ENCODE data around the gene TRMT2A.

Gene TRMT2A

GRCh38 chr22:20089226-20089976 lies 27.6 kb downstream of the TRMT2A start:
- H3K4me1 Mint-ChIP-seq: peaks cover 4% of the 10 kb centered on the region
- H3K9me3 Mint-ChIP-seq: no peaks in the 10 kb centered on the region
- no peak overlapping the region for H3K27ac Mint-ChIP-seq
- no peak for TF ChIP-seq CTCF (IDR thresholded peaks at IDR 0.05; ENCODE audit: unreplicated experiment in 3 of 3)
- H3K4me3 Mint-ChIP-seq: no peak overlapping the region
- no peaks in the 10 kb centered on the region for H3K27me3 Mint-ChIP-seq (ENCODE audit: low read depth)
- H3K36me3 Mint-ChIP-seq (ENCODE audit: low read depth): peaks cover 89% of the 10 kb centered on the region

- H3K27me3 Mint-ChIP-seq (ENCODE audit: low read depth): no peaks in the 10 kb centered on the region
- no peak overlapping the region for H3K4me3 Mint-ChIP-seq
- peaks cover 77% of the 10 kb centered on the region for H3K36me3 Mint-ChIP-seq (ENCODE audit: low read depth)
- no peak for TF ChIP-seq CTCF (IDR thresholded peaks at IDR 0.05; ENCODE audit: unreplicated experiment in 3 of 3)
- H3K27ac Mint-ChIP-seq: no peak overlapping the region
- peaks cover 16% of the 10 kb centered on the region for H3K4me1 Mint-ChIP-seq
- no peaks in the 10 kb centered on the region for H3K9me3 Mint-ChIP-seq
These were observed 28.8 kb downstream of the TRMT2A start for GRCh38 chr22:20088263-20088648.

- Mint-ChIP-seq H3K9me3 (no peaks in the 10 kb centered on the region), H3K36me3 (ENCODE audit: low read depth) (peaks cover 71% of the 10 kb centered on the region), H3K27me3 (ENCODE audit: low read depth) (no peaks in the 10 kb centered on the region), H3K4me1 (peaks cover 22% of the 10 kb centered on the region), H3K27ac (no peak overlapping the region), H3K4me3 (no peak overlapping the region)
- TF ChIP-seq CTCF (IDR thresholded peaks at IDR 0.05; ENCODE audit: unreplicated experiment in 3 of 3): no peak
These were observed 29.4 kb downstream of the TRMT2A start for GRCh38 chr22:20087319-20088262.

- no peak for TF ChIP-seq CTCF (IDR thresholded peaks at IDR 0.05; ENCODE audit: unreplicated experiment in 3 of 3)
- peaks cover 26% of the 10 kb centered on the region for H3K4me1 Mint-ChIP-seq
These were observed 30.3 kb downstream of the TRMT2A start for GRCh38 chr22:20086763-20087162.

GRCh38 chr22:20086101-20086599 lies 30.9 kb downstream of the TRMT2A start:
- TF ChIP-seq CTCF (IDR thresholded peaks at IDR 0.05; ENCODE audit: unreplicated experiment in 3 of 3): no peak
- H3K4me3 Mint-ChIP-seq: no peak overlapping the region
- H3K27me3 Mint-ChIP-seq (ENCODE audit: low read depth): no peaks in the 10 kb centered on the region
- H3K9me3 Mint-ChIP-seq: no peaks in the 10 kb centered on the region
- peaks cover 32% of the 10 kb centered on the region for H3K4me1 Mint-ChIP-seq
- no peak overlapping the region for H3K27ac Mint-ChIP-seq
- peaks cover 56% of the 10 kb centered on the region for H3K36me3 Mint-ChIP-seq (ENCODE audit: low read depth)

More at GRCh38 chr22:20086763-20087162, 30.3 kb downstream of the TRMT2A start:
- H3K9me3 Mint-ChIP-seq: no peaks in the 10 kb centered on the region
- H3K27ac Mint-ChIP-seq: no peak overlapping the region
- no peaks in the 10 kb centered on the region for H3K27me3 Mint-ChIP-seq (ENCODE audit: low read depth)
- H3K4me3 Mint-ChIP-seq: no peak overlapping the region
- peaks cover 62% of the 10 kb centered on the region for H3K36me3 Mint-ChIP-seq (ENCODE audit: low read depth)

Data from nephron (organoid).